Karpas-422 (cell line): ENCODE measurements around the gene REXO1. TPM values are rescaled to one million over a fixed set of nuclear protein-coding genes. Genes with fewer than 3 reads are reported as not detected.

Experiments used
- DNase-seq: peaks from one replicate; pipeline ENCODE4 v3.0.0-alpha.2; 2015
- H2AFZ ChIP-seq: fragments of 200-600 bp; sonication (generic); 2 replicates; pipeline ENCODE4 v1.6.1; 2014; ENCODE audit warnings: antibody characterized with exemption, low read length, mixed read lengths
- H3K27ac ChIP-seq: fragments of 200-600 bp; sonication (generic); 2 replicates; pipeline ENCODE4 v1.5.1; 2014; ENCODE audit warnings: mild to moderate bottlenecking, low read length, moderate library complexity
- H3K27me3 ChIP-seq: fragments of 200-600 bp; sonication (generic); 2 replicates; pipeline ENCODE4 v1.6.1; 2014; ENCODE audit warnings: low read length, mixed read lengths
- H3K36me3 ChIP-seq: fragments of 200-600 bp; sonication (generic); 2 replicates; pipeline ENCODE4 v1.6.1; 2014; ENCODE audit warnings: low read length, mixed read lengths; ENCODE audit not compliant: insufficient read depth
- H3K4me1 ChIP-seq: fragments of 200-600 bp; sonication (generic); 2 replicates; pipeline ENCODE4 v1.6.1; 2014; ENCODE audit warnings: mild to moderate bottlenecking, low read length, mixed read lengths
- H3K4me2 ChIP-seq: fragments of 200-600 bp; sonication (generic); 2 replicates; pipeline ENCODE4 v1.6.1; 2014; ENCODE audit warnings: low read length, low read depth, mild to moderate bottlenecking; ENCODE audit not compliant: poor library complexity, severe bottlenecking
- H3K4me3 ChIP-seq: fragments of 200-600 bp; sonication (generic); 2 replicates; pipeline ENCODE4 v1.5.1; 2014; ENCODE audit warnings: mild to moderate bottlenecking, antibody characterized with exemption, low read length, mixed read lengths
- H3K79me2 ChIP-seq: fragments of 200-600 bp; sonication (generic); 2 replicates; pipeline ENCODE4 v1.6.1; 2014; ENCODE audit warnings: mild to moderate bottlenecking, low read length, mixed read lengths
- H3K9ac ChIP-seq: fragments of 200-600 bp; sonication (generic); 2 replicates; pipeline ENCODE4 v1.6.0; 2014; ENCODE audit warnings: low read length
- H3K9me2 ChIP-seq: fragments of 200-600 bp; sonication (generic), shearing (Covaris generic); replicated peaks from 2 replicates; pipeline ENCODE4 v1.6.0; 2014; ENCODE audit warnings: mild to moderate bottlenecking, low read length, moderate library complexity; ENCODE audit not compliant: insufficient read depth
- H3K9me3 ChIP-seq: fragments of 300-700, 200-600 bp; sonication (generic); 2 replicates; pipeline ENCODE4 v1.6.1; 2014; ENCODE audit warnings: low read length, mixed read lengths
- H4K20me1 ChIP-seq: fragments of 200-600 bp; sonication (generic); 2 replicates; pipeline ENCODE4 v1.6.1; 2014; ENCODE audit warnings: mild to moderate bottlenecking, antibody characterized with exemption, low read length, low read depth; ENCODE audit not compliant: insufficient read depth
- total RNA-seq: library from RNA; depleted of rRNA; stranded (reverse); fragments of >200 nt; shearing (Covaris generic); gene quantifications from 2 replicates; pipeline ENCODE4 v1.2.3, GENCODE V29; 2014; ENCODE audit warnings: low replicate concordance

REXO1 gene
- total RNA-seq, 1 experiment from 2014 or later = 15.7 TPM

DNA sequence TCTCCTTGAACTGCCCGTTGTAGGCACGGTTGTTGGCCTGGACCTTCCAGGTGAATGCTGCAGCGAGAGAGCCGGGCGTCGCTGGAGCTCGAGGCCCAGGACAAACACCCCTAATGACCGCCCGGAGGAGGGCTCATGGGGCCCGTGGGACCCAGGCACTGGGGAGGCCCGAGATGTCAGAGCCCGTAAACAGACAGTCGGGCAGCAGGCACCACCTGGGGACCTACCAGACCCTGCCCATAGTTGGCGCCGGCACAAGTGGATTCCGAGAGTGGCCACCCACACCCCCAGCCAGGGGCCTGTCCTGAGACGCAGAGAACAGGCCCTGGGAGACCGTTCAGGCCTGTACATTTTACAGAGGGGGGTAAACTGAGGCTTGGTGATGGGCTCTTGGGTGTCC lies 38.6 kb downstream of the REXO1 start:
- no peak for DNase-seq
- Histone ChIP-seq H3K4me2 (no peak overlapping the region), H3K9me3 (no peaks in the 10 kb centered on the region), H3K9ac (no peak overlapping the region), H2AFZ (no peak overlapping the region), H3K4me3 (no peak overlapping the region), H3K27ac (no peak overlapping the region), H3K9me2 (no peaks in the 10 kb centered on the region), H4K20me1 (no peaks in the 10 kb centered on the region), H3K36me3 (no peaks in the 10 kb centered on the region), H3K79me2 (no peaks in the 10 kb centered on the region), H3K27me3 (no peaks in the 10 kb centered on the region), H3K4me1 (peaks cover 19% of the 10 kb centered on the region)

DNA sequence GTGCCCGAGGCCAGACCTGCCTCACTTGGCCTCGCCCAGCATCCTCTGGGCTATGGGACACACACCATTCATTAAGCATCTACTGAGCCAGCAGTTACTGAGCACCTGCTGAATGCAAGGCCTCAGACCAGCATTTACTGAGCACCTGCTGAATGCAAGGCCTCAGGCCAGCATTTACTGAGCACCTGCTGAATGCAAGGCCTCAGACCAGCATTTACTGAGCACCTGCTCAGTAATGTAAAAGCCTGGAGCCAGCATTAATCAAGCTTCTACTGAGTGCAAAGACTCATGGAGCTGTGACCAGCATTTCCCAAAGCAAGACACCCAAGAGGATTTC lies 39.9 kb downstream of the REXO1 start:
- Histone ChIP-seq H2AFZ (no peak overlapping the region), H3K27ac (no peak overlapping the region), H4K20me1 (no peaks in the 10 kb centered on the region), H3K9me2 (no peaks in the 10 kb centered on the region), H3K27me3 (no peaks in the 10 kb centered on the region), H3K4me1 (peaks cover 14% of the 10 kb centered on the region), H3K4me3 (no peak overlapping the region), H3K9me3 (no peaks in the 10 kb centered on the region), H3K36me3 (no peaks in the 10 kb centered on the region), H3K4me2 (no peak overlapping the region), H3K9ac (no peak overlapping the region), H3K79me2 (no peaks in the 10 kb centered on the region)
- DNase-seq = no peak

DNA sequence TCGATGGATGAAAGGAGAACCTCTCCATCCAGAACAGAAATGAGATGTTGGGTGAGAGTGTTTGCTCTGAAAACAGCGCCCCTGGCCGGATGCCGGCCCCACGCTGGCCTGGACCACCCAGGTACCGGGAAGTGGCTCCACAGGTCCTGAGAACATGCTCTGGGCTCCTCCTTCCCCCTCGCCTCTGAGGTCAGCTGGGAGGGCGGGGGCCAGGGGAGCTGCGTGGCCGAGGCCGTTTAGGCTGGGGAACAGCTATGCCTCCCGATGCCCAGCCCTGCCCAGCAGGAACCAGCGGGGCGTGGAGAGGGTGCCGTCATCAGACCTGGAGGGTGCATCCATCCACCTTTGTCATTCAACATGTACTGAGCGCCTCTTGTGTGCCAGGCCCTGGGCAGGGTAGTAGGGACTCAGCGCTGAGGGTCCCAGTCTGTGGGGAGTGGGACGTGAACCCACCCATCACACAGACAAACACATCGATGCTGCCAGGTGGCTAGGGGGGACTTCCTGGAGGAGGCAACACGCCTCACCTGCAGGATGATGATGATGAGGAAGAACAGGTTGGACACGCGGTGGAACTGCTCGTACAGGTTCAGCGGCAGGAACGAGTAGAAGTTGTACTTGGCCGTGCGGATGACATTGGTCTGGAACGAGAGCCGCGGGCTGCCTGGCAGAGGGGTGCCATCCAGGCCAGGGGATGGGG lies 40.4 kb downstream of the REXO1 start:
- Histone ChIP-seq H3K36me3 (no peaks in the 10 kb centered on the region), H3K9me3 (no peaks in the 10 kb centered on the region), H3K4me3 (no peak overlapping the region), H3K27me3 (no peaks in the 10 kb centered on the region), H3K27ac (no peak overlapping the region), H2AFZ (no peak overlapping the region), H3K9ac (no peak overlapping the region), H4K20me1 (no peaks in the 10 kb centered on the region), H3K4me2 (no peak overlapping the region), H3K9me2 (no peaks in the 10 kb centered on the region), H3K4me1 (peaks cover 9% of the 10 kb centered on the region), H3K79me2 (no peaks in the 10 kb centered on the region)
- no peak for DNase-seq

DNA sequence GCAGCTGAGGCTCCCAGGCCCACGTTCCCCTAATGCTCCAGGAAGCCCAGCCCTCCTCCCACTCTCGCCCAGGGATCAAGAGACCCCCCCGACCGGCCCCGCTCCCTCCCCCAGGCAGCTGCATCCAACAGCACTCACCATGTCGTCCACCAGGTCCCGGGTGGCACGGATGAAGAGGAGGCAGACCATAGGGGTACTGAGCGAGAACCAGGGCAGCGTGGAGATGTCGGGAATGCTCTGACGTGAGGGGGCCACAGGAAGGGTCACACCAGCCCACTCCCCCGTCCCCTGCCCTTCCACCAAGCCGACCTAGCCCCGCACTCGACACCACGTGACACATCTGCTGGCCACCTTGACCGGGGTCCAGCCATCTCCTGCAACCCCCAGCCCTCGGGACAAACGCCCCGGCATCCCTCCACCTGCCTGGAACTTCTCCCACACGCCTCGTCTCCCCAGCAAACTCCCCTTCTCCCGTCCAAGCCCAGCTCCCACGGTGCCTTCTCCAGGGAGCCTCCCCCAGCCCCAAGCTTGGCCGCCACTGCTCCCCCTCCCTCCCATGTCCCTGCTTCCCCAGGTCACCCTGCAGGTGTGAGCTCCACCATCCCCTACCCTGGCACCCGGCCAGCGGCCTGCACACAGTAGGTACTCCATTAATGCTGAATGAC lies 41.1 kb downstream of the REXO1 start:
- Histone ChIP-seq H3K4me2 (no peak overlapping the region), H3K79me2 (no peaks in the 10 kb centered on the region), H3K9ac (no peak overlapping the region)

DNA sequence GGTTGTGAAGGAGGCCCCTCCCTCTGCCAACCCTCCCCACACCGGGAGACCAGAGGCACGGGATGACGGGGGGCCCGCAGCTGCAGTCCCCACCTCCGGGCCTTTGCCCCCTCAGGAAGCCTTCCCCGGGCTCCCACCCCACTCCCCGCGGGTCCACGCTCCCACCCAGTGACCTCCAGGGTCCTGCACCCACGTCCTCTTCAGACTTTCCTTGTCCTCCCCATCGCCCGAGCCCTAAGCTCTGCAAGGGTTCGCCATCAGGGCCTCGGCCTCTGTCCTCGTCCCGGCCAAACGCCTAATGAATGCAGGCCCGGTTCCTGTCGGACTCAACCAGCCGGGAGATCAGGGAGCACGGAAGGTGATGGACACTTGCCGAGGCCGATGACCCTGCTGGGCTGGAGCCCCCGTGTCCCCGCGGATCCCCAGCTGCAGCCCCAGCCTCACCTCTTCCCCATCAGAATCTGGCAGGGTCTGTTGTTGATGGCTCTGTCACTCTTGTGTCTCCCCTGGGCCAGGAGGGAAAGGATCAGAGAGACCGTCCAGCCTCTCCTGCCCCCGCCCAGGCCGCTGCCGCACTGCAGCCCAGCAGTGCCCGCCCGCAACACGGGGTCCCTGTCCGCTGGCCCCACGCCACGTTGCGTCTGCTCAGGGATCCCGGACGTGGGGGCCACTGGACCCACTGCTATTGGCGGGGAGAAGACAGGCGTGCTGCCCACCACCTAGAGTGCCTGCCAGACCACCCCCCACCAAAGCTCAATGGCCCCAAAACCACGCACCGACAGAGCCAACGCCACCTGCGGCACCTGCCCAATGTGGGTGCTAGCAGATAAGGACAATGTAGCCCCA lies 41.9 kb downstream of the REXO1 start:
- Histone ChIP-seq H2AFZ (no peak overlapping the region), H3K4me2 (no peak overlapping the region), H4K20me1 (no peaks in the 10 kb centered on the region), H3K36me3 (no peaks in the 10 kb centered on the region), H3K27ac (no peak overlapping the region), H3K9me2 (no peaks in the 10 kb centered on the region), H3K27me3 (no peaks in the 10 kb centered on the region), H3K79me2 (no peaks in the 10 kb centered on the region), H3K4me1 (peaks cover under 1% of the 10 kb centered on the region; the same call in 1 of the 2 replicates), H3K4me3 (no peak overlapping the region), H3K9me3 (no peaks in the 10 kb centered on the region), H3K9ac (no peak overlapping the region)
- DNase-seq = no peak

More for the DNA sequence above, 41.1 kb downstream of the REXO1 start:
- Histone ChIP-seq H3K27ac (no peak overlapping the region), H3K4me3 (no peak overlapping the region), H3K9me3 (no peaks in the 10 kb centered on the region), H2AFZ (no peak overlapping the region), H3K36me3 (no peaks in the 10 kb centered on the region), H4K20me1 (no peaks in the 10 kb centered on the region), H3K27me3 (no peaks in the 10 kb centered on the region), H3K9me2 (no peaks in the 10 kb centered on the region), H3K4me1 (peaks cover 7% of the 10 kb centered on the region)
- DNase-seq = no peak

DNA sequence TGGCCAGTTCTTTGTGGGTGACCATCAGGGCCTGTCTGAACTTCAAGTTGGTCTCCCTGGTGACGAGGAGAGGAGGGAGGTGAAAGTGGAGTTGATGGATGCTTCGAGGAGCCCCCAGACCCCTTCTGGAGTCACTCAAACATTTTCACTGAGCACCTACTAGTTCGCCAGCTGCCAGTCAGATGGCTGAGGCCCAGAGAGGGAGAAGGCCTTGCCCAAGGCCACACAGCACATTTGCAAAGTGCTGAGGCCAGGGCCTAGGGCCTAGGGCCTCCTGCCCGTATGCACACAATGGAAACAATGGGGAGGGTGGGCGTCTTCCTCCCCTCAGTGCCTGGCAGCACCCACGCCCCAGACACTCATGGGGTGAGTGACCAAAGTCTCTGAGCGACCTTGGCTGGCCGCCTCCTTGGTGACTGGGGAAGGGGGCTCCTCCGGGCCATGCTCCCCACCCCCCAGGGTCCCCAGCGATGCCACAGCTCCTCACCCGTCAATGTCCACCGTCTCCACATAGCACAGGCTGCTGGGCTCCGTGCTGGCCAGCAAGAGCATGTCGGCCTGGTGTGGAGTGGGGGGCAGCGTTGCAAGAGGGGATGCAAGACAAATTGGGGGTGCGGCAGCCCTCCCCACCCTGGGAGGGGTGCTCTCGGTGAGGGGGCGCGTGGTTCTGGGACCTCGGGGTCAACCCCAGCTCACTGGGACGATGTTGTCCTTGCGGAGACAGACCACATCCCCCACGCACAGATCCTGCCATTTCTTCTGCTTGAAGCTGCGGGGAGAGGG lies 42.7 kb downstream of the REXO1 start:
- Histone ChIP-seq H3K9ac (no peak overlapping the region), H4K20me1 (no peaks in the 10 kb centered on the region), H3K9me3 (no peaks in the 10 kb centered on the region), H2AFZ (no peak overlapping the region), H3K79me2 (no peaks in the 10 kb centered on the region), H3K27me3 (no peaks in the 10 kb centered on the region), H3K36me3 (no peaks in the 10 kb centered on the region), H3K4me2 (no peak overlapping the region), H3K4me3 (no peak overlapping the region), H3K9me2 (no peaks in the 10 kb centered on the region), H3K4me1 (no peaks in the 10 kb centered on the region), H3K27ac (no peak overlapping the region)
- no peak for DNase-seq

DNA sequence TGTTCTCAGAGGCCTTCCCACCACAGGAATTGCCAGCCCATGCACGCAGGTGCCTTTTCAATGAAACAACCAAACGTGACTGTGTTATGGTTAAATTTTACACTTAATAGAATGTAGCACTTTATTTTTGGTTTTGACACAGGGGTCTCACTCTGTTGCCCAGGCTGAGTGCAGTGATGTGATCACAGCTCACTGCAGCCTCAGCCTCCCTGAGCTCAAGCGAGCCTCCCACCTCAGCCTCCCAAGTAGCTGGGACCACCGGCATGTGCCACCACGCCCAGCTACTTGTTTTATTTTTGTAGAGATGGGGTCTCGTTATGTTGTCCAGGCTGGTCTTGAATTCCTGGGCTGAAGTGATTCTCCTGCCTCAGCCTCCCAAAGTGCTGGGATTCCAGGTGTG lies 43.4 kb downstream of the REXO1 start:
- no peaks in the 10 kb centered on the region for H3K27me3 ChIP-seq
- no peak overlapping the region for H2AFZ ChIP-seq
- DNase-seq = no peak
- no peaks in the 10 kb centered on the region for H3K9me3 ChIP-seq
- no peaks in the 10 kb centered on the region for H4K20me1 ChIP-seq
- no peak overlapping the region for H3K27ac ChIP-seq
- H3K4me3 ChIP-seq = no peak overlapping the region
- H3K9me2 ChIP-seq = no peaks in the 10 kb centered on the region
- no peaks in the 10 kb centered on the region for H3K79me2 ChIP-seq
- no peak overlapping the region for H3K4me2 ChIP-seq
- no peaks in the 10 kb centered on the region for H3K4me1 ChIP-seq
- no peak overlapping the region for H3K9ac ChIP-seq
- no peaks in the 10 kb centered on the region for H3K36me3 ChIP-seq
